Parathyroid adenoma (tissue), 2 donors: ENCODE results near the gene H19.

Experiments
- H2AFZ ChIP-seq: fragments of 300-600 bp; sonication (generic); one replicate; pipeline ENCODE4 v1.7.0; 2017; ENCODE audit warnings: antibody characterized with exemption, mild to moderate bottlenecking
- H3K27ac ChIP-seq: fragments of 300-600 bp; sonication (generic); one replicate; pipeline ENCODE4 v1.7.0; 2017
- H3K27me3 ChIP-seq: fragments of 300-600 bp; sonication (generic); one replicate; pipeline ENCODE4 v1.7.0; 2017; ENCODE audit warnings: low read length; ENCODE audit not compliant: control insufficient read depth, insufficient read depth
- H3K36me3 ChIP-seq: fragments of 300-600 bp; sonication (generic); one replicate; pipeline ENCODE4 v1.7.0; 2017; ENCODE audit warnings: low read length; ENCODE audit not compliant: control insufficient read depth, insufficient read depth
- H3K4me1 ChIP-seq: fragments of 300-600 bp; sonication (generic); one replicate; pipeline ENCODE4 v1.7.0; 2017; ENCODE audit warnings: control low read depth
- H3K4me2 ChIP-seq: fragments of 300-600 bp; sonication (generic); one replicate; pipeline ENCODE4 v1.7.0; 2017; ENCODE audit warnings: low read length
- H3K4me3 ChIP-seq: fragments of 300-600 bp; sonication (generic); one replicate; pipeline ENCODE4 v1.7.0; 2017; ENCODE audit warnings: low read depth, low read length
- H3K79me2 ChIP-seq: fragments of 300-600 bp; sonication (generic); one replicate; pipeline ENCODE4 v1.7.0; 2017; ENCODE audit warnings: control low read depth
- H3K9ac ChIP-seq: fragments of 300-600 bp; sonication (generic); one replicate; pipeline ENCODE4 v1.7.0; 2017; ENCODE audit warnings: mild to moderate bottlenecking
- H3K9me3 ChIP-seq: fragments of 300-600 bp; sonication (generic); one replicate; pipeline ENCODE4 v1.7.0; 2017; ENCODE audit warnings: low read length; ENCODE audit not compliant: control insufficient read depth
- TF ChIP-seq, protein P1 (sequence below): fragments of 300-600 bp; sonication (generic); IDR thresholded peaks from one replicate; pipeline ENCODE4 v1.7.0; 2017; ENCODE audit warnings: antibody characterized with exemption, mild to moderate bottlenecking
- donor health status: primary hyperparathyroidism.

H19 gene

DNA sequence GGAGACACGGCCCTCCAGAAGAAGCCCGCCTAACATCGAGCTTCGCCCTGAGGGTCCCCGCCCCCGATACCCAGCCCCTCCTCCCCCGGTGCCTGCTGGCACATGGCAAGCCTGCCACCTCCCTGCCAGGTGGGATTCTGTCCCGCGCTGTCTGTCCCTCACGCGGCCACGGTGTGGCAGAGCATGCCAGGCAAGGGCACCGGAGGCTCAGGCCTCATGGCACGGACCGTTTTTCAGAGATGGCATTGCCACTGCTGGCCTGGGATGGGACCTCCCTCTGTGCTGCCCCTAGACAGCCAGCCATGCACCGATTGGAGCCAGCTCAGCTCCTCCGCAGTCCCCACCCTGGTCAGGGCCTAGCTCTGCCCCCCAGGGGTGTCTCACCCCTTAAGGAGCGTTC is 31.1 kb downstream of the H19 start:
- H3K27ac ChIP-seq: no peak overlapping the region
- H3K4me2 ChIP-seq: no peak overlapping the region
- H3K79me2 ChIP-seq: no peaks in the 10 kb centered on the region
- no peaks in the 10 kb centered on the region for H3K36me3 ChIP-seq
- H3K4me3 ChIP-seq: no peak overlapping the region
- no peaks in the 10 kb centered on the region for H3K9me3 ChIP-seq
- TF ChIP-seq, protein P1, sequence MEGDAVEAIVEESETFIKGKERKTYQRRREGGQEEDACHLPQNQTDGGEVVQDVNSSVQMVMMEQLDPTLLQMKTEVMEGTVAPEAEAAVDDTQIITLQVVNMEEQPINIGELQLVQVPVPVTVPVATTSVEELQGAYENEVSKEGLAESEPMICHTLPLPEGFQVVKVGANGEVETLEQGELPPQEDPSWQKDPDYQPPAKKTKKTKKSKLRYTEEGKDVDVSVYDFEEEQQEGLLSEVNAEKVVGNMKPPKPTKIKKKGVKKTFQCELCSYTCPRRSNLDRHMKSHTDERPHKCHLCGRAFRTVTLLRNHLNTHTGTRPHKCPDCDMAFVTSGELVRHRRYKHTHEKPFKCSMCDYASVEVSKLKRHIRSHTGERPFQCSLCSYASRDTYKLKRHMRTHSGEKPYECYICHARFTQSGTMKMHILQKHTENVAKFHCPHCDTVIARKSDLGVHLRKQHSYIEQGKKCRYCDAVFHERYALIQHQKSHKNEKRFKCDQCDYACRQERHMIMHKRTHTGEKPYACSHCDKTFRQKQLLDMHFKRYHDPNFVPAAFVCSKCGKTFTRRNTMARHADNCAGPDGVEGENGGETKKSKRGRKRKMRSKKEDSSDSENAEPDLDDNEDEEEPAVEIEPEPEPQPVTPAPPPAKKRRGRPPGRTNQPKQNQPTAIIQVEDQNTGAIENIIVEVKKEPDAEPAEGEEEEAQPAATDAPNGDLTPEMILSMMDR: no peak
- H2AFZ ChIP-seq: no peak overlapping the region
- no peaks in the 10 kb centered on the region for H3K27me3 ChIP-seq
- H3K4me1 ChIP-seq: no peaks in the 10 kb centered on the region
- H3K9ac ChIP-seq: no peak overlapping the region

DNA sequence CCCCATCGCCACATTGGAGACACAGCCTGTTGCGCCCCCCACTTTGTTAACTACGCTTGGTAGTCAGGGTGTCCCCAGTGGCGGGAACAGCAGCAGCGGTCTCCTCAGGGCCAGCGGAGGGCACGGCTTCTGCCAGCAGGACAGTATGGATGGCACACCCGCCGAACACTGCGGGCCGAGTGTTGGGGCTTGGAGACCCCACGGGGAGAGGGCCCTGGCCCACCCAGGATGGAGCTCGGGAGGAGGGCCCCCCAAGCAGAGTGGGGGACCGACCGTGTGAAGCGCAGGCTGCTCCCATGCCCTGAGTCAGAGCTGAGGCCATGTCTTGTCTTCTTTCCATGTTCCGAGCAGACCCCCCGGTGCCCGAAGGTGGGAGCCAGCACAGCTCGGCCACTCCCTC is 32.7 kb downstream of the H19 start:
- H3K4me3 ChIP-seq: no peak overlapping the region
- TF ChIP-seq, protein P1: no peak
- no peak overlapping the region for H2AFZ ChIP-seq
- H3K4me2 ChIP-seq: no peak overlapping the region
- H3K27me3 ChIP-seq: no peaks in the 10 kb centered on the region
- H3K9me3 ChIP-seq: no peaks in the 10 kb centered on the region
- H3K79me2 ChIP-seq: no peaks in the 10 kb centered on the region
- H3K9ac ChIP-seq: no peak overlapping the region
- H3K4me1 ChIP-seq: no peaks in the 10 kb centered on the region
- H3K27ac ChIP-seq: no peak overlapping the region
- no peaks in the 10 kb centered on the region for H3K36me3 ChIP-seq

DNA sequence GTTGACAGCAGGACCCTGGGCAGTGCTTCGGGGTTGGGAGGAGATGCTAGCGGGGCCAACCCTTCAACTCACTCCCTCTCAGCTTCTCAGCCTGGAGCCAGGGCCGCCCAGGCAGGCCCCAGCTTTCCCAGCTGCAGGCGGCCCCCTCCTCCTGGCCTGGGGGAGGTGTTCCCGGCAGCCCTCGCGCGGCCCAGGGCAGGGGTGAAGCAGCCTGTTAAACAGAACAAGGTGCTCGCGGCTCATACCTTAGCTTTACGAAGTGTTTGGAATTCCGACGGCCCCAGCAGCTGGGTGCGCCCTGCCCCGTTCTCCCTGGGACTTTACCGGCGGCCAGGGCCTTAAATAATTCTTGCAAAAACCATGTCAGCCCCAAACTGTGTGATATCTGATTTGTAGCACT is 33.3 kb downstream of the H19 start:
- Histone ChIP-seq H3K79me2 (no peaks in the 10 kb centered on the region), H3K4me2 (no peak overlapping the region), H3K27ac (no peak overlapping the region), H3K36me3 (no peaks in the 10 kb centered on the region), H3K9ac (no peak overlapping the region), H3K4me3 (no peak overlapping the region), H2AFZ (no peak overlapping the region), H3K27me3 (no peaks in the 10 kb centered on the region), H3K9me3 (no peaks in the 10 kb centered on the region), H3K4me1 (no peaks in the 10 kb centered on the region)
- TF ChIP-seq, protein P1: no peak

DNA sequence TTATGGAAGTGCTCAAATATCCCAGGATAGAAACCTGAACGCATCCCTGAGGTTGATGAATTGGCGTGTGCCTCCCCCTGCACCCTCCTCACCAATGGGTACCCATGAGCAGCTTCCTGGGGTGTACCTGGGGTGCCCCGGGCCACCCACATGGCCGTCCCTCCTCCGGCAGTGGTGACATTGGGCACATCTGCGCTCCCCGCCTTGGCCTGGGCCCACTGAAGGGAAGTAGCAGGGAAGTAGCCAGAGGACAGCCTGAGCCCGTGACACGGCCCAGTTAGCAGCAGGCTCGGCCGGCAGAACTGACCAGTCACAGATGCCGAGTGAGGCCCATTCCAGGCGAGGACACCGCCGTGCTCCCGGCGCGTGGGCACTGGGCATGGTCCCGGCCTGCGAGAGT is 33.8 kb downstream of the H19 start:
- H3K9ac ChIP-seq: no peak overlapping the region
- H3K9me3 ChIP-seq: no peaks in the 10 kb centered on the region
- H3K27me3 ChIP-seq: no peaks in the 10 kb centered on the region
- H3K27ac ChIP-seq: no peak overlapping the region
- no peak overlapping the region for H3K4me2 ChIP-seq
- H3K36me3 ChIP-seq: no peaks in the 10 kb centered on the region
- no peak overlapping the region for H2AFZ ChIP-seq
- TF ChIP-seq, protein P1: no peak
- H3K4me1 ChIP-seq: no peaks in the 10 kb centered on the region
- H3K79me2 ChIP-seq: no peaks in the 10 kb centered on the region
- no peak overlapping the region for H3K4me3 ChIP-seq

DNA sequence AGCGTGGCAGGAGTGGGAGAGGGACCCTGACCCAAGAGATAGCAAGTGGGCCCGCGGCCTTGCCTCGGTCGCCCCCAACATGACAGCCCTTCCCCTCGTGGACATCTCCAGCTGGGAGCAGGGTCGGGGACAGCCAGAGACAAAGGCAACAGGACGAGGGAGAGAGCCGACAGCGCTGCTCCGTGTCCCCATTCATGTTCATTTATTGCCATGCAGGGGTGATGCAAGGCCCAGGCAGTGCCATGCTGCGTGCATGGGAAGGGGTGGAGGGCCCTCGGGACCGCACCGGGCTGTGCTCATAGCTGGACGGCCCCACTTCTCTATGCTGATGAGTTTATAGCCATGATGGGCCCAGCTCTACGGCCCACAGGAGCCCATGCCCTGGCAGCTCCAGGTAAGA is 37.9 kb downstream of the H19 start:
- TF ChIP-seq, protein P1: no peak
- Histone ChIP-seq H3K36me3 (no peaks in the 10 kb centered on the region), H3K79me2 (no peaks in the 10 kb centered on the region), H3K9me3 (no peaks in the 10 kb centered on the region), H3K27ac (no peak overlapping the region), H2AFZ (no peak overlapping the region), H3K9ac (no peak overlapping the region), H3K4me3 (no peak overlapping the region), H3K4me2 (no peak overlapping the region), H3K27me3 (no peaks in the 10 kb centered on the region), H3K4me1 (no peaks in the 10 kb centered on the region)
